ENCODE results near the gene AMPH. TPM values are rescaled to one million over a fixed set of nuclear protein-coding genes. Genes with fewer than 3 reads are reported as not detected.

The AMPH gene
- total and polyA plus RNA-seq, 11 donors, result 0.46 to 5.3 (median 3.1) TPM

- H3K27me3 ChIP-seq, result no peaks in the 10 kb centered on the region
- no peak overlapping the region for H3K27ac ChIP-seq
- no peak overlapping the region for H3K4me3 ChIP-seq
- no peaks in the 10 kb centered on the region for H3K4me1 ChIP-seq
- no peaks in the 10 kb centered on the region for H3K36me3 ChIP-seq
- DNase-seq, result no peak
- 68 to 92% (median 78%) methylated on average over 1 of the region's 1 CpG for WGBS, 4 donors
- TF ChIP-seq, protein P1, sequence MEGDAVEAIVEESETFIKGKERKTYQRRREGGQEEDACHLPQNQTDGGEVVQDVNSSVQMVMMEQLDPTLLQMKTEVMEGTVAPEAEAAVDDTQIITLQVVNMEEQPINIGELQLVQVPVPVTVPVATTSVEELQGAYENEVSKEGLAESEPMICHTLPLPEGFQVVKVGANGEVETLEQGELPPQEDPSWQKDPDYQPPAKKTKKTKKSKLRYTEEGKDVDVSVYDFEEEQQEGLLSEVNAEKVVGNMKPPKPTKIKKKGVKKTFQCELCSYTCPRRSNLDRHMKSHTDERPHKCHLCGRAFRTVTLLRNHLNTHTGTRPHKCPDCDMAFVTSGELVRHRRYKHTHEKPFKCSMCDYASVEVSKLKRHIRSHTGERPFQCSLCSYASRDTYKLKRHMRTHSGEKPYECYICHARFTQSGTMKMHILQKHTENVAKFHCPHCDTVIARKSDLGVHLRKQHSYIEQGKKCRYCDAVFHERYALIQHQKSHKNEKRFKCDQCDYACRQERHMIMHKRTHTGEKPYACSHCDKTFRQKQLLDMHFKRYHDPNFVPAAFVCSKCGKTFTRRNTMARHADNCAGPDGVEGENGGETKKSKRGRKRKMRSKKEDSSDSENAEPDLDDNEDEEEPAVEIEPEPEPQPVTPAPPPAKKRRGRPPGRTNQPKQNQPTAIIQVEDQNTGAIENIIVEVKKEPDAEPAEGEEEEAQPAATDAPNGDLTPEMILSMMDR (IDR thresholded peaks at IDR 0.05), result no peak
- no peak for TF ChIP-seq POLR2A (IDR thresholded peaks at IDR 0.05)
- intact Hi-C loops (cut with DNase I), result no loop called here
- peaks cover 0 to 33% (median 15%) of the 10 kb centered on the region in 12 donors for H3K9me3 ChIP-seq
- no peak for ATAC-seq
These were observed 112.6 kb downstream of the AMPH start for GRCh38 chr7:38518541-38518940.

DNA sequence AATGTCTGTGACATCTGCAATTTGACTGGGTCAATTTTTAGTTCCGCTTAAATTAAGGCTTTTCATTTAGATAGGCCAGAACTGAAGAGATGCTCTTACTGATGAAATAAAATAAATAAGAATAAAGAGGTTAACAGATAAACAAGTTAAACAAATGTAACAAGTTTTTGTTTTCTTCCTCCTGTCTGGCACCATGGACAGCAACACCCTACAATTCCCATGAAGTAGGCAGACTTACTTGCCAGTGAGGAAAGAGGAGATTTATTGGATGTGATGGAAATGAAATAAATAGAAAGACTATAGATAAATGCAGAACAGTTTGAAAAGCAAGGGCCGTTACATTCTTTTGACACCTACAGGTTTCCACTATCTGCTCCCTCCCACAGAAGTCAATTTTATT, 118.5 kb downstream of the AMPH start:
- Histone ChIP-seq H3K27ac (no peak overlapping the region), H3K9me3 (peaks cover 0 to 28% (median 13%) of the 10 kb centered on the region in 12 donors), H3K36me3 (no peaks in the 10 kb centered on the region), H3K4me1 (no peaks in the 10 kb centered on the region), H3K27me3 (no peaks in the 10 kb centered on the region), H3K4me3 (no peak overlapping the region)
- ATAC-seq (no peak), DNase-seq (no peak)
- WGBS, 4 donors, result 74 to 89% (median 84%) methylated on average over 2 of the region's 2 CpGs
- TF ChIP-seq, protein P1 (IDR thresholded peaks at IDR 0.05), result no peak
- intact Hi-C loops (cut with DNase I), result no loop called here

GRCh38 chr7:38512291-38512690, 118.9 kb downstream of the AMPH start:
- DNase-seq (no peak), ATAC-seq (no peak)
- Histone ChIP-seq H3K27ac (no peak overlapping the region), H3K9me3 (peaks cover 0 to 27% (median 13%) of the 10 kb centered on the region in 12 donors), H3K36me3 (no peaks in the 10 kb centered on the region), H3K27me3 (no peaks in the 10 kb centered on the region), H3K4me3 (no peak overlapping the region), H3K4me1 (no peaks in the 10 kb centered on the region)
- no peak for TF ChIP-seq POLR2A (IDR thresholded peaks at IDR 0.05)
- TF ChIP-seq, protein P1 (IDR thresholded peaks at IDR 0.05), result no peak
- WGBS, 4 donors, result 93 to 99% (median 96%) methylated on average over 2 of the region's 2 CpGs
- intact Hi-C loops (cut with DNase I), result no loop called here

GRCh38 chr7:38507384-38507783, 123.8 kb downstream of the AMPH start:
- H3K36me3 ChIP-seq, result no peaks in the 10 kb centered on the region
- H3K27me3 ChIP-seq, result no peaks in the 10 kb centered on the region
- H3K4me3 ChIP-seq, result no peak overlapping the region
- ATAC-seq (no peak), DNase-seq (no peak)
- intact Hi-C loops (cut with DNase I), result no loop called here
- TF ChIP-seq, protein P1 (IDR thresholded peaks at IDR 0.05), result no peak
- no peak for TF ChIP-seq POLR2A (IDR thresholded peaks at IDR 0.05)
- H3K9me3 ChIP-seq, result no peaks in the 10 kb centered on the region
- H3K4me1 ChIP-seq, result no peaks in the 10 kb centered on the region
- H3K27ac ChIP-seq, result no peak overlapping the region
- 79 to 84% (median 82%) methylated on average over 2 of the region's 2 CpGs for WGBS, 4 donors
